ENCODE measurements around the gene TNIK.

The TNIK gene

GRCh38 chr3:171159024-171159821, 301.0 kb downstream of the TNIK start:
- FAIRE-seq (no peak), DNase-seq (ENCODE audit: insufficient read length) (no peak)
- no peak for TF ChIP-seq POLR2AphosphoS5 (IDR thresholded peaks at IDR 0.05; ENCODE audit: low read depth, low read length)
- no peak for TF ChIP-seq POLR2A (IDR thresholded peaks at IDR 0.05; ENCODE audit: low read depth, low read length)
- TF ChIP-seq TAF1 (IDR thresholded peaks at IDR 0.05; ENCODE audit: borderline replicate concordance, low read depth, low read length), result no peak

GRCh38 chr3:171157980-171158379, 302.2 kb downstream of the TNIK start:
- DNase-seq (ENCODE audit: insufficient read length) (no peak), FAIRE-seq (no peak)
- TF ChIP-seq TAF1 (IDR thresholded peaks at IDR 0.05; ENCODE audit: borderline replicate concordance, low read depth, low read length), result no peak
- no peak for TF ChIP-seq POLR2AphosphoS5 (IDR thresholded peaks at IDR 0.05; ENCODE audit: low read depth, low read length)
- no peak for TF ChIP-seq POLR2A (IDR thresholded peaks at IDR 0.05; ENCODE audit: low read depth, low read length)

GRCh38 chr3:171157286-171157685, 302.9 kb downstream of the TNIK start:
- FAIRE-seq (no peak), DNase-seq (ENCODE audit: insufficient read length) (no peak)
- TF ChIP-seq POLR2AphosphoS5 (IDR thresholded peaks at IDR 0.05; ENCODE audit: low read depth, low read length) (no peak), POLR2A (IDR thresholded peaks at IDR 0.05; ENCODE audit: low read depth, low read length) (no peak), TAF1 (IDR thresholded peaks at IDR 0.05; ENCODE audit: borderline replicate concordance, low read depth, low read length) (no peak)

GRCh38 chr3:171156401-171157010, 303.7 kb downstream of the TNIK start:
- FAIRE-seq (no peak), DNase-seq (ENCODE audit: insufficient read length) (no peak)
- TF ChIP-seq POLR2AphosphoS5 (IDR thresholded peaks at IDR 0.05; ENCODE audit: low read depth, low read length), result no peak
- no peak for TF ChIP-seq POLR2A (IDR thresholded peaks at IDR 0.05; ENCODE audit: low read depth, low read length)
- no peak for TF ChIP-seq TAF1 (IDR thresholded peaks at IDR 0.05; ENCODE audit: borderline replicate concordance, low read depth, low read length)

GRCh38 chr3:171155122-171155700, 305.0 kb downstream of the TNIK start:
- FAIRE-seq (no peak), DNase-seq (ENCODE audit: insufficient read length) (no peak)
- TF ChIP-seq TAF1 (IDR thresholded peaks at IDR 0.05; ENCODE audit: borderline replicate concordance, low read depth, low read length) (no peak), POLR2A (IDR thresholded peaks at IDR 0.05; ENCODE audit: low read depth, low read length) (no peak), POLR2AphosphoS5 (IDR thresholded peaks at IDR 0.05; ENCODE audit: low read depth, low read length) (no peak)

- no peak for FAIRE-seq
- TF ChIP-seq POLR2A (IDR thresholded peaks at IDR 0.05; ENCODE audit: low read depth, low read length) (no peak), POLR2AphosphoS5 (IDR thresholded peaks at IDR 0.05; ENCODE audit: low read depth, low read length) (no peak), TAF1 (IDR thresholded peaks at IDR 0.05; ENCODE audit: borderline replicate concordance, low read depth, low read length) (no peak)
Observed at GRCh38 chr3:171150945-171151344, 309.3 kb downstream of the TNIK start.

GRCh38 chr3:171149526-171150116, 310.6 kb downstream of the TNIK start:
- FAIRE-seq, result no peak
- no peak for DNase-seq (ENCODE audit: insufficient read length)
- TF ChIP-seq TAF1 (IDR thresholded peaks at IDR 0.05; ENCODE audit: borderline replicate concordance, low read depth, low read length) (no peak), POLR2A (IDR thresholded peaks at IDR 0.05; ENCODE audit: low read depth, low read length) (no peak), POLR2AphosphoS5 (IDR thresholded peaks at IDR 0.05; ENCODE audit: low read depth, low read length) (no peak)

More at GRCh38 chr3:171150945-171151344, 309.3 kb downstream of the TNIK start:
- DNase-seq (ENCODE audit: insufficient read length), result no peak

- TF ChIP-seq TAF1 (IDR thresholded peaks at IDR 0.05; ENCODE audit: borderline replicate concordance, low read depth, low read length) (no peak), POLR2A (IDR thresholded peaks at IDR 0.05; ENCODE audit: low read depth, low read length) (no peak), POLR2AphosphoS5 (IDR thresholded peaks at IDR 0.05; ENCODE audit: low read depth, low read length) (no peak)
- FAIRE-seq (no peak), DNase-seq (ENCODE audit: insufficient read length) (no peak)
Observed at GRCh38 chr3:171145798-171146197, 314.4 kb downstream of the TNIK start.

GRCh38 chr3:171142985-171143384, 317.2 kb downstream of the TNIK start:
- FAIRE-seq, result no peak
- no peak for DNase-seq (ENCODE audit: insufficient read length)
- no peak for TF ChIP-seq TAF1 (IDR thresholded peaks at IDR 0.05; ENCODE audit: borderline replicate concordance, low read depth, low read length)
- no peak for TF ChIP-seq POLR2AphosphoS5 (IDR thresholded peaks at IDR 0.05; ENCODE audit: low read depth, low read length)
- TF ChIP-seq POLR2A (IDR thresholded peaks at IDR 0.05; ENCODE audit: low read depth, low read length), result no peak

GRCh38 chr3:171140246-171140645, 320.0 kb downstream of the TNIK start:
- TF ChIP-seq POLR2AphosphoS5 (IDR thresholded peaks at IDR 0.05; ENCODE audit: low read depth, low read length) (no peak), TAF1 (IDR thresholded peaks at IDR 0.05; ENCODE audit: borderline replicate concordance, low read depth, low read length) (no peak), POLR2A (IDR thresholded peaks at IDR 0.05; ENCODE audit: low read depth, low read length) (no peak)
- DNase-seq (ENCODE audit: insufficient read length) (no peak), FAIRE-seq (no peak)

- TF ChIP-seq POLR2AphosphoS5 (IDR thresholded peaks at IDR 0.05; ENCODE audit: low read depth, low read length) (no peak), POLR2A (IDR thresholded peaks at IDR 0.05; ENCODE audit: low read depth, low read length) (no peak), TAF1 (IDR thresholded peaks at IDR 0.05; ENCODE audit: borderline replicate concordance, low read depth, low read length) (no peak)
- no peak for DNase-seq (ENCODE audit: insufficient read length)
- FAIRE-seq, result no peak
Observed at GRCh38 chr3:171138027-171138426, 322.2 kb downstream of the TNIK start.

Data from GM12892 (cell line).